LNCaP clone FGC (cell line): ENCODE measurements around the gene MRPS27.

Source experiments
- DNase-seq: peaks from one replicate; pipeline ENCODE4 v3.0.0-alpha.2; 2011; ENCODE audit warnings: low read depth
- H3K4me3 ChIP-seq: 2 replicates; pipeline ENCODE4 v1.5.1; 2011; ENCODE audit warnings: mild to moderate bottlenecking, low read depth, low read length, control low read depth
- CTCF ChIP-seq: IDR thresholded peaks from 2 replicates; pipeline ENCODE4 v1.5.1; 2012; ENCODE audit warnings: mild to moderate bottlenecking; ENCODE audit not compliant: control insufficient read depth, insufficient read depth; ENCODE audit errors: extremely low read depth

The MRPS27 gene

GRCh38 chr5:72266862-72267261 is 53.2 kb downstream of the MRPS27 start:
- no peak for DNase-seq
- H3K4me3 ChIP-seq = no peak overlapping the region
- TF ChIP-seq CTCF = no peak

- no peak for TF ChIP-seq CTCF
- peak; percentile 98 for DNase-seq
- H3K4me3 ChIP-seq = no peak overlapping the region
These were observed 54.8 kb downstream of the MRPS27 start for GRCh38 chr5:72265032-72265877.

- H3K4me3 ChIP-seq = no peak overlapping the region
- no peak for DNase-seq
- no peak for TF ChIP-seq CTCF
These were observed 63.5 kb downstream of the MRPS27 start for GRCh38 chr5:72256536-72256935.

GRCh38 chr5:72255670-72256069 is 64.4 kb downstream of the MRPS27 start:
- no peak overlapping the region for H3K4me3 ChIP-seq
- DNase-seq = no peak
- no peak for TF ChIP-seq CTCF

GRCh38 chr5:72255237-72255636 is 64.8 kb downstream of the MRPS27 start:
- no peak overlapping the region for H3K4me3 ChIP-seq
- no peak for DNase-seq
- TF ChIP-seq CTCF = no peak

- DNase-seq = no peak
These were observed 67.4 kb downstream of the MRPS27 start for GRCh38 chr5:72252574-72253155.

More at GRCh38 chr5:72252574-72253155, 67.4 kb downstream of the MRPS27 start:
- no peak overlapping the region for H3K4me3 ChIP-seq
- TF ChIP-seq CTCF = no peak
